Measurements from ENCODE around the gene TPST2. TPM values are rescaled to one million over a fixed set of nuclear protein-coding genes. Genes with fewer than 3 reads are reported as not detected.

TPST2 gene
- total and polyA plus RNA-seq, 2 experiments from 2014 or later, result 17.8 to 44.2 TPM

DNA sequence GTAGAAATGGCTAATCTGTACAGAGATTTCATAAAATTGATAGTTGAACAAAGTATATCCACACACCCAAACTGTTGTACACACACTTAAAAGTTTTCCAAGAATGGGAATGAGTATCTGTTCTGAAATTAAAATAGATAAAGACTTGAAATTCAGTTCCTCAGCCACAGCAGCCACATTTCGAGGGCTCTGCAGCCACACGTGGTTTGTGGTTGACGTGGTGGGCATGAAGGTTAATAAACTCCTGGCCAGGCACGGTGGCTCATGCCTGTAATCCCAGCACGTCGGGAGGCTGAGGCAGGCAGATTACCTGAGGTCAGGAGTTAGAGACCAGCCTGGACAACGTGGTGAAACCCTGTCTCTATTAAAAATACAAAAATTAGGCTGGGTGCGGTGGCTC lies 24.0 kb downstream of the TPST2 start:
- Histone ChIP-seq H3K4me1 (ENCODE audit: low read depth) (no peaks in the 10 kb centered on the region), H3K27me3 (no peaks in the 10 kb centered on the region), H3K27ac (no peak overlapping the region), H3K36me3 (no peaks in the 10 kb centered on the region), H3K4me3 (no peak overlapping the region), H3K9me3 (ENCODE audit: low read depth) (no peaks in the 10 kb centered on the region)
- DNase-seq (ENCODE audit: low read depth in 1 of 2, low spot score in 1 of 2), result no peak
- TF ChIP-seq, protein P1, sequence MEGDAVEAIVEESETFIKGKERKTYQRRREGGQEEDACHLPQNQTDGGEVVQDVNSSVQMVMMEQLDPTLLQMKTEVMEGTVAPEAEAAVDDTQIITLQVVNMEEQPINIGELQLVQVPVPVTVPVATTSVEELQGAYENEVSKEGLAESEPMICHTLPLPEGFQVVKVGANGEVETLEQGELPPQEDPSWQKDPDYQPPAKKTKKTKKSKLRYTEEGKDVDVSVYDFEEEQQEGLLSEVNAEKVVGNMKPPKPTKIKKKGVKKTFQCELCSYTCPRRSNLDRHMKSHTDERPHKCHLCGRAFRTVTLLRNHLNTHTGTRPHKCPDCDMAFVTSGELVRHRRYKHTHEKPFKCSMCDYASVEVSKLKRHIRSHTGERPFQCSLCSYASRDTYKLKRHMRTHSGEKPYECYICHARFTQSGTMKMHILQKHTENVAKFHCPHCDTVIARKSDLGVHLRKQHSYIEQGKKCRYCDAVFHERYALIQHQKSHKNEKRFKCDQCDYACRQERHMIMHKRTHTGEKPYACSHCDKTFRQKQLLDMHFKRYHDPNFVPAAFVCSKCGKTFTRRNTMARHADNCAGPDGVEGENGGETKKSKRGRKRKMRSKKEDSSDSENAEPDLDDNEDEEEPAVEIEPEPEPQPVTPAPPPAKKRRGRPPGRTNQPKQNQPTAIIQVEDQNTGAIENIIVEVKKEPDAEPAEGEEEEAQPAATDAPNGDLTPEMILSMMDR (IDR thresholded peaks at IDR 0.05; ENCODE audit: low read depth, low read length), result no peak

DNA sequence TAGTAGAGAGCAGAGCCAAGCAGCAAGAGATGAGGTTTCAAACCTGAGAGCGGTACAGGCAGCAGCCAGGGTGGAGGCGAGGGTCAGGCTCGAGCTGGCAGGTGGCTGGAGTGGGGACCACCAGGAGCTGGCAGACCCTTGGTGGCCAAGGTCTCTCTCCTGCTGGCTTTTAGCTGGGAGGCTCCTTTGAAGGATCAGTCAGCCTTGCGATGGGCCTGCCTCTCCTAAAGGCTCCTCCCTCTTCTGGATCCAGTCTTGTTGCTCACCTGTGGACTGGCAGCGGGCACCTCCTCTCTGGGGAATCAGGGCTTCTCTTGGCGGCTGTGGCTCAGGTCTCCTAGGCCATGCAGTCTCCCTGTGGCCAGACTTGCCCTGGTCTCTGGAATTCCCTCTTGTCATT lies 24.8 kb downstream of the TPST2 start:
- H3K36me3 ChIP-seq, result no peaks in the 10 kb centered on the region
- H3K9me3 ChIP-seq (ENCODE audit: low read depth), result no peaks in the 10 kb centered on the region
- no peaks in the 10 kb centered on the region for H3K4me1 ChIP-seq (ENCODE audit: low read depth)
- DNase-seq (ENCODE audit: low read depth in 1 of 2, low spot score in 1 of 2), result no peak
- TF ChIP-seq, protein P1 (IDR thresholded peaks at IDR 0.05; ENCODE audit: low read depth, low read length), result no peak
- no peaks in the 10 kb centered on the region for H3K27me3 ChIP-seq
- H3K4me3 ChIP-seq, result no peak overlapping the region
- no peak overlapping the region for H3K27ac ChIP-seq

DNA sequence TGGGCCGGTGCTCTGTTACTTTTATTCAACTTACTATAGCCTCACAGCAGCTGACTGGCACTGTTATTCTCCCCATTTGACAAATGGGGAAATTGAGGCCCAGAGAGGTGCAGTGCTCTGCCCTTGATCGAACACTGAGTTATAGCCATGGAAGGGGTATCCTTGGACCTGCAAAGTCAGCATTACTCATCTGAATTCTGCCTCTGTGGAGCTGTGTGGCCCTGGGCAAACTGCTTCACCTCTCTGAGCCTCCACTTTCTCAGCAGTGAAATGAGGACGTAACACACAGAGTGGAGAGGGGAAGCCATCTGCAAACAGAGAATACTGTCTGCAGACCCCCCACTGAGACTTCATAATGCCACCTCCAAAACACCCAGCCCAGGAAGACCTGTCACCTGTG lies 25.3 kb downstream of the TPST2 start:
- Histone ChIP-seq H3K9me3 (ENCODE audit: low read depth) (no peaks in the 10 kb centered on the region), H3K27ac (no peak overlapping the region), H3K4me3 (no peak overlapping the region), H3K27me3 (no peaks in the 10 kb centered on the region), H3K4me1 (ENCODE audit: low read depth) (no peaks in the 10 kb centered on the region), H3K36me3 (no peaks in the 10 kb centered on the region)
- TF ChIP-seq, protein P1 (IDR thresholded peaks at IDR 0.05; ENCODE audit: low read depth, low read length), result no peak
- DNase-seq (ENCODE audit: low read depth in 1 of 2, low spot score in 1 of 2), result no peak

DNA sequence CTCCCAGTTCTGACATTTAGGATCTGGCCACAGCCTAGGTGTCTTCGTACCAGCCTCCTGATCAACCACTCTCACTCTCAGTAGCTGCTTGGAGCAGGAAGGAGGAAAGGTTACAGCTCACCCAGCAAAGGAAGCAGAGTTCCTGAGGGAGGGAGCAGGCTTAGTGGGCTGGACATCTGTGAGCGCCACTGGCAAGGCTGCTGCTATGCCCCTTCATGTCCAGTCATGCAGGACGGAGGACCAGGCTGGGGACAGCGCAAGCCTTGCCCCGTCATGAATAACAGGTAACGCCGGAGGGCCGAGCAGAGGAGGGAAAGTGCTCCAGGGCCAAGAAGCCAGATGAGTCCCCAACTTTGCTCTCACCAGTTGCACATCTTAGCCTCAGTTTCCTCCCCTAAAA lies 25.8 kb downstream of the TPST2 start:
- H3K4me3 ChIP-seq, result no peak overlapping the region
- no peaks in the 10 kb centered on the region for H3K36me3 ChIP-seq
- H3K4me1 ChIP-seq (ENCODE audit: low read depth), result no peaks in the 10 kb centered on the region
- H3K27me3 ChIP-seq, result no peaks in the 10 kb centered on the region
- H3K27ac ChIP-seq, result no peak overlapping the region
- H3K9me3 ChIP-seq (ENCODE audit: low read depth), result no peaks in the 10 kb centered on the region
- TF ChIP-seq, protein P1 (IDR thresholded peaks at IDR 0.05; ENCODE audit: low read depth, low read length), result no peak
- no peak for DNase-seq (ENCODE audit: low read depth in 1 of 2, low spot score in 1 of 2)

DNA sequence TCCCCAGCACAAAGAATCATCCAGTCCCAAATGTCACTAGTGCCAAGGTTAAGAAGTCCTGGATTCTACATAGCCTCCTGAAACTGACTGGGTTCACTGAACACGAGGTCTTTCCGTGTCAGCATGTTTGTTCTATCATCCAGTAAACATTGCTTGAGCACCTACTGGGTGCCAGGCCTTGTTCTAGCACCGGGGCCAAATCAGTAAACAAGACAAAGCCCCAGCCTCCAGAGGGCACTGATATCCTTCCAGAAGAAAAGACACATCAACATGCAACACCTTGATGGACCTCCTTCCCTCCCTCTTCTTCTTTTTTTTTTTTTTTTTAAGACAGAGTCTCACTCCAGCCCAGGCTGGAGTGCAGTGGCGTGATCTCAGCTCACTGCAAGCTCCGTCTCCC lies 26.9 kb downstream of the TPST2 start:
- H3K4me1 ChIP-seq (ENCODE audit: low read depth), result no peaks in the 10 kb centered on the region
- no peak for DNase-seq (ENCODE audit: low read depth in 1 of 2, low spot score in 1 of 2)
- no peaks in the 10 kb centered on the region for H3K9me3 ChIP-seq (ENCODE audit: low read depth)
- TF ChIP-seq, protein P1 (IDR thresholded peaks at IDR 0.05; ENCODE audit: low read depth, low read length), result no peak
- no peaks in the 10 kb centered on the region for H3K27me3 ChIP-seq
- no peak overlapping the region for H3K27ac ChIP-seq
- no peaks in the 10 kb centered on the region for H3K36me3 ChIP-seq
- H3K4me3 ChIP-seq, result no peak overlapping the region
